Right cardiac atrium (tissue), 5 donors: ENCODE measurements around the gene ARF6. TPM values are rescaled to one million over a fixed set of nuclear protein-coding genes. Genes with fewer than 3 reads are reported as not detected.

ENCODE experiments used
- ATAC-seq, 2 donors: fragments of 200-7000 bp; cut with Tn5 transposase; one replicate each; pipeline versions ENCODE4 v1.8.0 to v1.9.1; 2020; ENCODE audit warnings: moderate library complexity in 2 of 2, mild to moderate bottlenecking in 1 of 2
- DNase-seq, 3 donors: peaks; one replicate each; pipeline ENCODE4 v3.0.0-alpha.2; 2020
- H3K27ac ChIP-seq: one replicate; pipeline ENCODE4 v1.5.1; 2013; ENCODE audit warnings: mild to moderate bottlenecking, low read length, control low read depth, moderate library complexity
- H3K27me3 ChIP-seq: one replicate; pipeline ENCODE4 v1.6.1; 2013; ENCODE audit not compliant: control insufficient read depth, insufficient read depth
- H3K4me1 ChIP-seq: one replicate; pipeline ENCODE4 v1.6.1; 2013; ENCODE audit warnings: low read length; ENCODE audit not compliant: control insufficient read depth, insufficient read depth
- H3K4me3 ChIP-seq: one replicate; pipeline ENCODE4 v1.5.1; 2013; ENCODE audit warnings: low read length, control low read depth
- H3K9me3 ChIP-seq: one replicate; pipeline ENCODE4 v1.6.1; 2013; ENCODE audit warnings: low read length; ENCODE audit not compliant: control insufficient read depth
- WGBS: extraction: QIAGEN DNeasy Blood & Tissue Kit; methylation state at CpG from one replicate; pipeline ENCODE4 v1.1.7; 2013; 5-methylcytosine and 5-hydroxymethylcytosine counted together
- intact Hi-C, 4 donors: fragments of 100-400 bp; cut with DNase I; formaldehyde crosslinking; loops; one replicate each; pipeline versions ENCODE4 v1.11.0 to v1.14.0; 2022 to 2023
- long read RNA-seq, 4 donors: library from polyadenylated mRNA; unstranded; transcript quantifications; one replicate each; pipeline ENCODE4 v2.0.0, GENCODE V29; 2020 to 2021
- polyA plus RNA-seq: library from polyadenylated mRNA; stranded (reverse); fragments of 200-250 nt; gene quantifications from one replicate; pipeline ENCODE4 v1.2.3, GENCODE V29; 2013
- total RNA-seq, 4 donors: library from RNA; stranded (reverse); fragmentation: NEBNext Ultra II Directional; extraction: Animal tissue kit (Norgen Biotek cat#: 25700); gene quantifications; one replicate each; pipeline ENCODE4 v1.2.1, GENCODE V29; 2021
- donor health status: healthy with polysubstance abuse.
- donor health status: DM: no; HTN: yes; CAD: no.
- donor health status: DM: no; HTN: no; CAD: no.
- donor health status: DM: no; HTN: yes; CAD: no; lungs with severe emphysema.
- donor health status: DM: yes; HTN: yes; CAD: no.

Gene ARF6
- total RNA-seq (10 to 100 TPM; 25.3 to 34.6 (median 28.2) TPM), polyA plus RNA-seq (16.5 TPM)
- long read RNA-seq, donor 1, transcript ARF6-201 (2 exons, 3,865 nt) = major isoform, 156 of 194 reads
- long read RNA-seq, donor 1, partial matches to known transcripts = 0 of 194 reads
- long read RNA-seq, donor 1, other reads (novel, unspliced or antisense) = 38 of 194 reads
- long read RNA-seq, donor 2, transcript ARF6-201 (2 exons, 3,865 nt) = major isoform, 46 of 53 reads
- long read RNA-seq, donor 2, partial matches to known transcripts = 0 of 53 reads
- long read RNA-seq, donor 2, other reads (novel, unspliced or antisense) = 7 of 53 reads
- long read RNA-seq, donor 3, partial matches to known transcripts = 23 of 23 reads
- long read RNA-seq, donor 3, other reads (novel, unspliced or antisense) = 0 of 23 reads
- long read RNA-seq, donor 4, transcript ARF6-201 (2 exons, 3,865 nt) = major isoform, 57 of 67 reads
- long read RNA-seq, donor 4, partial matches to known transcripts = 0 of 67 reads
- long read RNA-seq, donor 4, other reads (novel, unspliced or antisense) = 10 of 67 reads

DNA sequence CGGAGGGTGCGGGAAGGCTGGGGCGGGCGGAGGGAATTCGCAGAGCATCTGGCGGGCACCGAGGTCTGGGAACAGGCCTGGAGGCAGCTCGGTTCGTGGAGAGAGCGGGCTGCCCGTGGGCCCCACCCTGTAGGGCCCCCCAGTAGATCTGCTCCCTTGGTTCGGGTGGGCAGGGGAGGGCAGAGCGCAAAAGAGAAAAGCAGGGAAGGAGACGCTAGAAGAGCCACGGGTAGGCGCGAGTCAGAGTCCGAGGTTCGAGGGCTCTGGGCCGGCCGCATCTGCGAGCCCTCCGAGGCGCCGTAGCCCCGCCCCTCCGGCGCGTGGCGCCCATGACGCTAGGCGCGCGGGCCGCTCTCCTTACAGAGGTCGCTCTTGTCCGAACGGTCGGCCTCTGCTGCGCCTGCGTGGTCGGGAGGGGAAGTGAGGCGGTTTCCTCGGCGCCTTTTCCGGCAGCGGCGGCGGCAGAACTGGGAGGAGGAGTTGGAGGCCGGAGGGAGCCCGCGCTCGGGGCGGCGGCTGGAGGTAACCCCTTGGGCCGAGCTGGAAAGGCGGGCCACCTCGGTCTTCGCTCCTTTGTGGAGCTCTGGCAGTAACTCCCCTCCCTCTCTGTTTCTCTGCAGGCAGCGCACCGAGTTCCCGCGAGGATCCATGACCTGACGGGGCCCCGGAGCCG, at the start of gene ARF6:
Gene ARF6 (plus strand): TSS at position 447 of the 673 bp plus-strand sequence. CDS start 655 bp downstream, outside the sequence.
- DNase-seq = peak; percentile 99 to 100 (median 100)
- ATAC-seq = peak; percentile 98 to 99
- H3K27me3 ChIP-seq = no peaks in the 10 kb centered on the region
- H3K4me3 ChIP-seq = peak within 1 kb of the TSS; percentile 95
- peak within 1 kb of the TSS; percentile 98 for H3K27ac ChIP-seq
- H3K9me3 ChIP-seq = no peaks in the 10 kb centered on the region
- intact Hi-C loops = loop anchor here in 2 of 4 donors (5.0 to 10.0 kb wide), 2 partner anchors 110 to 212 kb away; no protein-coding TSS in a partner anchor
- peaks cover 2% of the 10 kb centered on the region for H3K4me1 ChIP-seq
- WGBS = under 1% methylated on average over 66 of the region's 66 CpGs

DNA sequence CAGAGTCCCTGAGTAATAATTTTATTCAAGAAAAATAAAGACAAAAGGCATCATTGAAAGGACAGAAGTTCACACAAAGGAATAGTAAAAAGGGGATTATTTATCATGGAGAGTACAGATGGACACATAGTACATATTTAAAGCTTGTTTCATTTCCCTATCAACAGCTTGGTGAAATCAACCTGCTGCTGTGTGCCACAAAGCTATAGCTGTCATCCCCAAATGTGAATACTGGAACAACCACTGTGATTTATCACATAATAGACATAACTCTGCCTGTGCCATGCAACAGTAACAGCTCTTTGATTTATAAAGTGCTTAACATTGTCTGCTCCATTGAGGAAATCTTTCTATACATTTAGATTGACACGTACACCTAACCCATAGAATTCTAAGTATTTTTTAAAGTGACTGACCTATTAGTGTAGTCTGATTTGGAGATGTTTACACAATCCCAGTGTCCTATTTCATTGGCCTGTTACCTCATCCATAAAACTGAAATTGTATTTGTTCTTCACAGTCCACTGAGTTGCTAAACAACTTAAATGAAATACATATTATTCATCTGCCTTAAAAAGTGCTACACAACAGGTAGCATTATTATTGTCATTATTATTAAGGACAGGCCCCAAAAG, 43.6 kb upstream of the ARF6 start:
- Histone ChIP-seq H3K27me3 (no peaks in the 10 kb centered on the region), H3K27ac (no peak overlapping the region), H3K9me3 (no peaks in the 10 kb centered on the region), H3K4me3 (no peak overlapping the region), H3K4me1 (no peaks in the 10 kb centered on the region)
- WGBS = 72% methylated on average over 1 of the region's 1 CpG
- ATAC-seq (no peak), DNase-seq (no peak)
- intact Hi-C loops = loop anchor here in 1 of 4 donors (10.0 kb wide), 1 partner anchor 65 kb away; no protein-coding TSS in a partner anchor

DNA sequence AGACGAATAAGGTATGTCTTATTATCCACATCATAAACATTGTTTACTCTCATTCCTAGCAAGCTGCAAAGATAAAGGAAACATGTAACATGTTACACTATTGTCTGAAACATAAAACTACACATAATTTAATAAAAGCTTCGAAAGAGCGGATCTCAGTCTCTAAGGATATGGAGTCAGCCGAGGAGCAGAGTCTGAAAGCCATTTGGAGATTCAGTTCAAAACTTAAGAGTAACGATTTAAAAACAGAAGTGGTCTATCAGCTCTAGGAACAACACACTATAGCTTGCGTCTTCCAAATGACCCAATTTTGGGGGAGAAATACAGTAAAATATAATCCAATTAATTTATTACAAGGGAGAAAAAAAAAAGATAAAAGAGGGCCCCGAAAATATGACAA, 41.1 kb upstream of the ARF6 start:
- Histone ChIP-seq H3K4me1 (no peaks in the 10 kb centered on the region), H3K27ac (no peak overlapping the region), H3K4me3 (peak overlapping the region; percentile 77), H3K27me3 (no peaks in the 10 kb centered on the region), H3K9me3 (no peaks in the 10 kb centered on the region)
- intact Hi-C loops = no loop called here
- no peak for ATAC-seq
- no peak for DNase-seq
- WGBS = 10% methylated on average over 7 of the region's 7 CpGs

DNA sequence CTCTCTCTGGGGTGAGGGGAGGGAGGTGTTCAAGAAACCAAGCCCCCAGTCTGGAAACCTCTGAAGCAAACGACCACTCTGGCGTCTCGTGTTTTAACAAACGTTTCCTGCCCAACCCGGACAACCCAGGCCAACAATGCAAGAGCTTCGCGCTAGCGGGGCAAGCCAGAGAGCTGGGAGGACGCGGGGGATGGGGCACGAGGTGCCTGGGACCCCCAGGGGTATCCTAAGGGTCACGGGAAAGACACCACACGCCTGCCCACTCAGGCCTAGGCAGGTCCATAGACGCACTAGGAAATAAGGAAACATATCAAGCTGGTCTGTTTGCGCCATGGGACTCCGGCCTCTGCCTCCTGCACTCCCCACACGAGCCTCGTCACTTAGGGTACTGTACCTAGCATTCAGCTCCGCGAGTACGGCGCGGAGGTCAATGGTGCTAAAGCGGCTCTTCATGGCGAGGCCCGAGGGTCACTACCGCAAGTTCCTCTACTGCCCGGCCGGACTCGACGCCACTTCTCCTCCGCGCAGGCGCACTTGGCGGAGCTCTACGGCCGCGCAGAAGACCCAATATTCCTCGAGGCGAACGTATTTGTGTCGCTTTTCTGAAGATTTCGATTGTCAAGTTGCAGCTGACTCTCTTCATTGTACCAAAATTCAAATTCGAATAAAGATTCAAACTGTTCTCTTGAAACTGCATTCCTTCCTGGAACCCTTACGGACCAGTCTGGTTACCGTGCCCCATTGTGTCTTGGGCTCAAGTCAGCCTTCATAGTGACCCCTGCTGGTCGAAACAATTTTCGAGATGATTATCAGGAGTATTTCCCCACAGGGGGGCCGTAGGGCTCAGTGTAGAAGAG, 40.4 kb upstream of the ARF6 start, which contains the start of gene NEMF:
Gene NEMF (minus strand): TSS at position 488 of the 857 bp plus-strand sequence. CDS start 35 bp downstream, at position 453.
- WGBS = under 1% methylated on average over 49 of the region's 49 CpGs
- Histone ChIP-seq H3K9me3 (no peaks in the 10 kb centered on the region), H3K4me3 (peak within 1 kb of the TSS; percentile 77), H3K27me3 (no peaks in the 10 kb centered on the region), H3K4me1 (no peaks in the 10 kb centered on the region), H3K27ac (peak within 1 kb of the TSS; percentile 98)
- ATAC-seq = peak; percentile 91 to 93
- intact Hi-C loops = no loop called here
- DNase-seq = peak; percentile 88 to 96 (median 95)

DNA sequence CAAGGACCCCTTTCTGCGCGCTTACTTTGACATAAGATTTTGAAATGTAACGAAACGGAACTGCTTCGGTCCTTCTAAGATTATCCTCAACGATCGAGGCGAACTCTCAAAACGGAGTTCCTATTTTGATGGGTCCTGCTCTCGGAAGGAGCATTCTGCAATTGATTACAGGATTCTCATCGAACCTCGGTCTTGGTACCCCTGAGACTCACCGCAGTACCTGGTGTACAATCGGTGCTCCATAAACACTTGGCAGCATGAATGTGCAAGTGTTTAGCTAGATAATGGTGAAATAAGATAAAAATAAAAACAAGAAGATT, 39.8 kb upstream of the ARF6 start:
- WGBS = 1% methylated on average over 14 of the region's 14 CpGs
- DNase-seq = no peak
- Histone ChIP-seq H3K27me3 (no peaks in the 10 kb centered on the region), H3K4me1 (no peaks in the 10 kb centered on the region), H3K9me3 (no peaks in the 10 kb centered on the region), H3K4me3 (peak overlapping the region; percentile 77), H3K27ac (peak overlapping the region; percentile 98)
- peak; percentile 4 to 12 for ATAC-seq
- intact Hi-C loops = no loop called here

DNA sequence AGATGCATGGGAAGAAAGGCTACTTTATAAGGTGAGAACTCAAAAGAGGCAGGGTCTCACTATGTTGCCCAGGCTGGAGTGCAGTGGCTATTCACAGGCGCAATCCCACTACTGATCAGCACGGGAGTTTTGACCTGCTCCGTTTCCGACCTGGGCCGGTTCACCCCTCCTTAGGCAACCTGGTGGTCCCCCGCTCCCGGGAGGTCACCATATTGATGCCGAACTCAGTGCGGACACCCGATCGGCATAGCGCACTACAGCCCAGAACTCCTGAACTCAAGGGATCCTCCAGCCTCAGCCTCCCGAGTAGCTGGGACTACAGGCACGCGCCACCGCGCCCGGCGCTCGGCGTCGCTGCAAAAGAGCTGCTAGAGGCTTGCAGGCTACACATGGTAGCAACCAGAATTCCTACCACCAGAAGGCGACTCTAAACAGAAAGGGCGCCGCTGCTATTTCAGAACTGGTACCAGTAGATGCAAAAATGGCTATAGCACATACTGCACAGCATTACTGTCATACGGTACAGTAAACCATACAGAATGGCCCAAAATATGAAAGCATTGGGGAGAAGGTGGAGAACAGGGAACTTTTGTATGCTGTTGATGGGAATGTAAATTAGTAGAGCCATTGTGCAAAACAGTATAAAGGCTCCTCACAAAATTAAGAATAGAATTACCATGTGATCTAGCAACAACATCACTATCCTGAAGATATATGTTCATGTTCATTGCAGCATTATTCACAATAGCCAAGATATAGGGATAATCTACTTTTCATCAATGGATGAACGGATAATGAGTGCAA, 39.1 kb upstream of the ARF6 start:
- Histone ChIP-seq H3K4me3 (peak overlapping the region; percentile 77), H3K27ac (no peak overlapping the region), H3K9me3 (no peaks in the 10 kb centered on the region), H3K4me1 (no peaks in the 10 kb centered on the region), H3K27me3 (no peaks in the 10 kb centered on the region)
- DNase-seq (peak; percentile 71 to 86 (median 86)), ATAC-seq (peak; percentile 83 to 86)
- intact Hi-C loops = no loop called here
- WGBS = 23% methylated on average over 26 of the region's 27 CpGs

DNA sequence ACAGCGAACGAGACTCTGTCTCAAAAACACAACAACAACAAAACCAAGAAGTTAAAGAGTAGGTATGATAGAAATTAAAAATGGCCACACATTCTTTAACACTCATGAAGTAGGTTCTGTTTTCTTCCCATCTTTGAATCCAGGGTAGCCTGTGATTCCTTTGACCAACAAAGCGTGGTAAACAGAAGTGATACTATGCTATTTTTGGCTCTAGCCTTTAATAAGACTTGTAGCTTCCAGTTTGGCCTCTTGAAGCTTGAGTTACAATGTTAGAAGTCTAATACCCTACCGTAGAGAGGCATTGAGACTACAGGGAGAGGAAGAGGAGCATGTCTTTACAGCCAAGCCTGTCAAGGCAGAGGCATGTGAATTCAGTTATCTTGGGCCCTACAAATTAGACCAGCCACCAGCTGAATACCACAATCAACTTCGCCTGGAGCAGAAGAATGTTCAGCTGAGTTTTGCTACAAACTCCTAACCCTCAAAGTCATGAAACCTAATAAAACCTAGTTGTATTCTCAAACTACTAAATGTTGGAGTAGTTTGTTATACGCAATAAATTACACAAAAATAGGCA, 35.4 kb upstream of the ARF6 start:
- Histone ChIP-seq H3K4me3 (no peak overlapping the region), H3K9me3 (no peaks in the 10 kb centered on the region), H3K27ac (peak overlapping the region; percentile 56), H3K27me3 (no peaks in the 10 kb centered on the region), H3K4me1 (no peaks in the 10 kb centered on the region)
- DNase-seq (no peak), ATAC-seq (no peak)
- intact Hi-C loops = no loop called here
- 82% methylated on average over 6 of the region's 6 CpGs for WGBS

DNA sequence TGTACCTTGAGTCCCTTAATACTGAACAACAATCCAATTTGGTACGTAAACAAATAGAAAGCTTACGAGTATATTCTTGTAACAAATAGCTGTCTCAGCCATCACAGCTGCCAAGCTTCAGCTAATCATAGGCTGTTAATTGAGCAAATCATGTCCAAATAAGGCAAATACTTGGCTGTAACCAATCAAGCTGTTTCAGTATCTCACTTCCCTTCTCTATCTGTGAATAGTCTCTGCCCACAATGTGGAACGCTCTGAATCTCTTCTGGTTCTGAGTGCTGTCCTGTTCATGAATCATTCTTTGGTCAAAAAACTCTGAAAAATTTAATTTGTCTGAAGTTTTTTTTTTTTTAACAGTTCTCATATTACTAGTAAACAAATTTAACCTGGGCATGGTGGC, 34.5 kb upstream of the ARF6 start:
- intact Hi-C loops = no loop called here
- no peaks in the 10 kb centered on the region for H3K4me1 ChIP-seq
- ATAC-seq (no peak), DNase-seq (no peak)
- H3K9me3 ChIP-seq = no peaks in the 10 kb centered on the region
- H3K4me3 ChIP-seq = no peak overlapping the region
- no peak overlapping the region for H3K27ac ChIP-seq
- 77% methylated on average over 3 of the region's 3 CpGs for WGBS
- H3K27me3 ChIP-seq = no peaks in the 10 kb centered on the region

DNA sequence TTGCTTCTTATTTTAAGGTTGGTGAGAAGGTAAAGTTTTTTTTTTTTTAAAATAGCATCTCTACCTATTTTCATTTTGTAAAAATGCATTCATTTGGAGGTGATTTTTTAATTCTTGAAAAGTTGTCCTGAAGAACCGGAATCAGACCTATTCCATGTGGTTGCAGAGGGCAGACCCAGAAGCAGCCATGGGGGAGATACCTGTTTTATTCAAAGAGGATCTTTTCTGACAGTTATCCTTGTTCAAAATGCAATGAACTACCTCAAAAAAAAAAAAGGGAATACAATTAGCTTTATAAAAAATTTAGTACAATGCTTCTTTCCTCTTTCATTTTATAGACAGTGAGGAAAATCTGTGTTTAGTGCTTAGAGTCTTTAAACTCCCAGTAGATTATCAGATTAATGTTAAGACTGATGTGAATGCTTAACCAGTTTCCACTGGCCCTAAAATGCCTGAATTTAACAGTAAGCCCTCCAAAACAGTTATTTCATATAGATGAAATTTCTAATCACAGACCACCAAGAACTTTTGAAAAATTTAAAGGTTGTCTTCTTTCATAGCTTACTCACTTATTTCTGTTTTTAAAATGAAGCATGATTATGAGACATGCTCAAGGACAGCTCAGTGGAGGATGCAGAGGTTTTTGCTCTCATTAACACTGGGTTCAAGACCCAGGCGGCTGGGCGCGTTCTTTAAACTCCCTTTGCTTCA, 31.7 kb upstream of the ARF6 start:
- 25% methylated on average over 4 of the region's 4 CpGs for WGBS
- DNase-seq (no peak), ATAC-seq (no peak)
- H3K9me3 ChIP-seq = no peaks in the 10 kb centered on the region
- peak overlapping the region; percentile 70 for H3K4me3 ChIP-seq
- intact Hi-C loops = loop anchor here in 3 of 4 donors (5.0 to 10.0 kb wide), 3 partner anchors 144 to 246 kb away; no protein-coding TSS in a partner anchor
- no peaks in the 10 kb centered on the region for H3K27me3 ChIP-seq
- peaks cover 2% of the 10 kb centered on the region for H3K4me1 ChIP-seq
- peak overlapping the region; percentile 100 for H3K27ac ChIP-seq
